ENCODE measurements around the gene SOX13.

The SOX13 gene

DNA sequence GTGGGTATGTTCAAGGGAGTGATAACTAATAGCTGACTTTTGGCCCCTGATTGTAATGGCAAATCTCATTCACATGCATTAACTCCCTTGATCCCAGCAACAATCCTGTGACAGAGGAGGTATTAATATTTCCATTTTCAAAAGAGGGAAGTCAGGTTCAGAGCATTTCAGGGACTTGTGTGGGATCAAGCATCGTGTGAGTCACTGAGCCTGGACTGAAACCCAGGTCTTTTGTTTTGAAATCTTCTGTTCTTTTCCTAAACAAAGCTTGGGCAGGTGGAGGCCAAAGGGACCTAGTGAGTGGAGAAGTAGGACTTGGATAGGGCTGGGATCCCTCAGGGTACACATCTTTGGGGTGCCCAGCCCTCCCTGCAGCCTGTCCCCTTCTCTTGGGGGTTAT, 41.0 kb downstream of the SOX13 start:
- TF ChIP-seq, protein P1, sequence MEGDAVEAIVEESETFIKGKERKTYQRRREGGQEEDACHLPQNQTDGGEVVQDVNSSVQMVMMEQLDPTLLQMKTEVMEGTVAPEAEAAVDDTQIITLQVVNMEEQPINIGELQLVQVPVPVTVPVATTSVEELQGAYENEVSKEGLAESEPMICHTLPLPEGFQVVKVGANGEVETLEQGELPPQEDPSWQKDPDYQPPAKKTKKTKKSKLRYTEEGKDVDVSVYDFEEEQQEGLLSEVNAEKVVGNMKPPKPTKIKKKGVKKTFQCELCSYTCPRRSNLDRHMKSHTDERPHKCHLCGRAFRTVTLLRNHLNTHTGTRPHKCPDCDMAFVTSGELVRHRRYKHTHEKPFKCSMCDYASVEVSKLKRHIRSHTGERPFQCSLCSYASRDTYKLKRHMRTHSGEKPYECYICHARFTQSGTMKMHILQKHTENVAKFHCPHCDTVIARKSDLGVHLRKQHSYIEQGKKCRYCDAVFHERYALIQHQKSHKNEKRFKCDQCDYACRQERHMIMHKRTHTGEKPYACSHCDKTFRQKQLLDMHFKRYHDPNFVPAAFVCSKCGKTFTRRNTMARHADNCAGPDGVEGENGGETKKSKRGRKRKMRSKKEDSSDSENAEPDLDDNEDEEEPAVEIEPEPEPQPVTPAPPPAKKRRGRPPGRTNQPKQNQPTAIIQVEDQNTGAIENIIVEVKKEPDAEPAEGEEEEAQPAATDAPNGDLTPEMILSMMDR (IDR thresholded peaks at IDR 0.05; ENCODE audit: low read depth, low read length, missing control alignments) = no peak
- DNase-seq (ENCODE audit: low read depth) = no peak
- no peak overlapping the region for H3K4me3 ChIP-seq (ENCODE audit: low read depth, low read length)

DNA sequence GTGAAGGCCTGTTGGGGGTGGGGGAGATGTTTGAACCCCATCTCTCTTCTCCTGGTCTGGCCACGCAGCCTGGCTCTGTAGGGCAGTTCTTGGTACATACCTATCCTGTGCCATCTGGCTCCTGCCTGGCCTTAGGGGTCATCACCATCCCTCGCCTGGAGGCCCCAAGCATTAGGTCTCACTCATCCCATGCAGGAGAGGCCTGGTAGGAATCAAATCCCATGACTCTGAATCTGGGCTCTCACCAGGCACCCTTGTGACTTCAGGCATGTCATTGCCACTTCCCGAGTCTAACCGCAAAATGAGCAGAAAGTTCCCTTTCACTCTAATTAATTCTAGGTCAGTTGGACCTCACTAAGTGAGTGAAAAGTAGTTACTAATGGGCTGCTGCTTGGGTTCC, 41.7 kb downstream of the SOX13 start:
- DNase-seq (ENCODE audit: low read depth) = no peak
- TF ChIP-seq, protein P1 (IDR thresholded peaks at IDR 0.05; ENCODE audit: low read depth, low read length, missing control alignments) = no peak
- H3K4me3 ChIP-seq (ENCODE audit: low read depth, low read length) = no peak overlapping the region

GRCh38 chr1:204115116-204115515, 42.2 kb downstream of the SOX13 start:
- TF ChIP-seq, protein P1 (IDR thresholded peaks at IDR 0.05; ENCODE audit: low read depth, low read length, missing control alignments) = no peak
- no peak for DNase-seq (ENCODE audit: low read depth)
- H3K4me3 ChIP-seq (ENCODE audit: low read depth, low read length) = no peak overlapping the region

- no peak for DNase-seq (ENCODE audit: low read depth)
- TF ChIP-seq, protein P1 (IDR thresholded peaks at IDR 0.05; ENCODE audit: low read depth, low read length, missing control alignments) = no peak
- H3K4me3 ChIP-seq (ENCODE audit: low read depth, low read length) = no peak overlapping the region
Measured at GRCh38 chr1:204116539-204116938, 43.6 kb downstream of the SOX13 start.

GRCh38 chr1:204121840-204122555, 49.1 kb downstream of the SOX13 start:
- DNase-seq (ENCODE audit: low read depth) = no peak
- H3K4me3 ChIP-seq (ENCODE audit: low read depth, low read length) = no peak overlapping the region
- TF ChIP-seq, protein P1 (IDR thresholded peaks at IDR 0.05; ENCODE audit: low read depth, low read length, missing control alignments) = no peak

GRCh38 chr1:204123376-204123775, 50.5 kb downstream of the SOX13 start:
- no peak overlapping the region for H3K4me3 ChIP-seq (ENCODE audit: low read depth, low read length)
- TF ChIP-seq, protein P1 (IDR thresholded peaks at IDR 0.05; ENCODE audit: low read depth, low read length, missing control alignments) = peak; percentile 40
- DNase-seq (ENCODE audit: low read depth) = no peak

GRCh38 chr1:204124639-204125038, 51.7 kb downstream of the SOX13 start:
- TF ChIP-seq, protein P1 (IDR thresholded peaks at IDR 0.05; ENCODE audit: low read depth, low read length, missing control alignments) = no peak
- H3K4me3 ChIP-seq (ENCODE audit: low read depth, low read length) = no peak overlapping the region
- no peak for DNase-seq (ENCODE audit: low read depth)
